Prostate gland (tissue), 2 donors: ENCODE data around the gene NFATC1. TPM values are rescaled to one million over a fixed set of nuclear protein-coding genes. Genes with fewer than 3 reads are reported as not detected.
A peak's percentile ranks its signal among the peaks of the same experiment; 100 is the strongest.

ENCODE experiments used
- DNase-seq: peaks from one replicate; pipeline ENCODE4 v3.0.0-alpha.2; 2019; ENCODE audit warnings: low spot score
- H3K27ac ChIP-seq, 2 donors: fragments of 200-600 bp; sonication (generic); 2 replicates each; pipeline ENCODE4 v1.5.1; 2017 to 2019
- H3K27me3 ChIP-seq: fragments of 200-600 bp; sonication (generic); replicated peaks from 2 replicates; pipeline ENCODE4 v1.5.1; 2019; ENCODE audit not compliant: insufficient read depth
- H3K36me3 ChIP-seq, 2 donors: fragments of 200-600 bp; sonication (generic); 1 replicate in 1 of 2; 2 replicates in 1 of 2; pipeline versions ENCODE4 v1.5.1 to v1.8.1; 2017 to 2019
- H3K4me1 ChIP-seq: fragments of 200-600 bp; sonication (generic); replicated peaks from 2 replicates; pipeline ENCODE4 v1.5.1; 2019
- H3K4me3 ChIP-seq, 2 donors: fragments of 200-600 bp; sonication (generic); 2 replicates each; pipeline ENCODE4 v1.5.1; 2017 to 2019
- H3K9me3 ChIP-seq: fragments of 200-600 bp; sonication (generic); 2 replicates; pipeline ENCODE4 v1.5.1; 2017
- POLR2A ChIP-seq: fragments of 450-650 bp; IDR thresholded peaks from one replicate; pipeline ENCODE4 v1.6.1; 2016; ENCODE audit warnings: antibody characterized with exemption, mild to moderate bottlenecking
- POLR2AphosphoS5 ChIP-seq: sonication (generic); formaldehyde crosslinking; IDR thresholded peaks from one replicate; pipeline ENCODE4 v1.6.1; 2017; ENCODE audit warnings: antibody characterized with exemption
- WGBS: methylation state at CpG from one replicate; pipeline ENCODE4 v1.1.5; 2018; 5-methylcytosine and 5-hydroxymethylcytosine counted together
- intact Hi-C: fragments of 100-400 bp; cut with DNase I; formaldehyde crosslinking; loops from one replicate; pipeline ENCODE4 v1.14.2; 2022
- total RNA-seq, 2 donors: library from RNA; depleted of rRNA; stranded (reverse); fragments of >200 nt; gene quantifications; one replicate each; pipeline ENCODE4 v1.1.0, GENCODE V29; 2016
- TF ChIP-seq, protein P1 (sequence below), 4 experiments: fragments of 200-600 bp in 2 of 4; fragments of 450-650 bp in 2 of 4; sonication (generic) in 2 of 4; IDR thresholded peaks; 1 replicate in 3 of 4; 2 replicates in 1 of 4; pipeline ENCODE4 v1.5.1; 2016 to 2019; ENCODE audit warnings: antibody characterized with exemption in 4 of 4, mild to moderate bottlenecking in 2 of 4, moderate library complexity in 2 of 4

Gene NFATC1
- total RNA-seq, 2 donors from 2014 or later = 16.8 to 24.6 TPM

DNA sequence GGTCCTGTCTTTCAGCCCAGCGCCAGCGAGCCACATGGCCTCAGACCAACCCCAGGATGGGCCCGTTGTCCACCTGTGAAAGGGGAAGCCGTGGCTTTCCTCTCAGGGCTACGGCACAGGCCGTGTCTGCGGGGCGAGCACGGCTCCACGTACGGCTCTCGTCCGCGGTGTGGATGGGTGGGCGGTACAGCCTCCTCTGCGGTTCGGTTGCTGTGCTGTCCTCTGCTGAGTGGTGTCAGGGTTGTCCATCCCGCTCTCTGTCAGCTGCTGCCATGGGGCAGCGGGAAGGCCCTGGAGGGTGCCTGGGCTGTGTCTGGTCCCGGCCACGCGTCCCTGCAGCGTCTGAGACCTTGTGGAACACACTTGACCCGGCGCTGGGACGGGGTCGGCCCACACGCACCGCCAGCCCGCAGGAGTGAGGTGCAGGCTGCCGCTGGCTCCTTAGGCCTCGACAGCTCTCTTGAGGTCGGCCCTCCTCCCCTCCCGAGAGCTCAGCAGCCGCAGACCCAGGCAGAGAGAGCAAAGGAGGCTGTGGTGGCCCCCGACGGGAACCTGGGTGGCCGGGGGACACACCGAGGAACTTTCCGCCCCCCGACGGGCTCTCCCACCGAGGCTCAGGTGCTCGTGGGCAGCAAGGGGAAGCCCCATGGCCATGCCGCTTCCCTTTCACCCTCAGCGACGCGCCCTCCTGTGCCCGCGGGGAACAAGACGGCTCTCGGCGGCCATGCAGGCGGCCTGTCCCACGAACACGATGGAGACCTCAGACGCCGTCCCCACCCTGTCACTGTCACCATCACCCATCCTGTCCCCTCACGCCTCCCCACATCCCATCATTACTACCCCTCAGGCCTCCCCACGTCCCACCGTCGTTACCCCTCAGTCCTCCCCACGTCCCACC is 128.7 kb downstream of the NFATC1 start:
- intact Hi-C loops = loop anchor here (5.0 kb wide), 1 partner anchor 127 kb away; the partner anchor contains the start of gene NFATC1
- H3K4me1 ChIP-seq = peaks cover 7% of the 10 kb centered on the region
- H3K9me3 ChIP-seq = no peaks in the 10 kb centered on the region
- no peaks in the 10 kb centered on the region for H3K36me3 ChIP-seq
- H3K27ac ChIP-seq = no peak overlapping the region
- no peak overlapping the region for H3K4me3 ChIP-seq
- 92% methylated on average over 57 of the region's 63 CpGs for WGBS
- DNase-seq = no peak
- H3K27me3 ChIP-seq = no peaks in the 10 kb centered on the region
- TF ChIP-seq, protein P1, sequence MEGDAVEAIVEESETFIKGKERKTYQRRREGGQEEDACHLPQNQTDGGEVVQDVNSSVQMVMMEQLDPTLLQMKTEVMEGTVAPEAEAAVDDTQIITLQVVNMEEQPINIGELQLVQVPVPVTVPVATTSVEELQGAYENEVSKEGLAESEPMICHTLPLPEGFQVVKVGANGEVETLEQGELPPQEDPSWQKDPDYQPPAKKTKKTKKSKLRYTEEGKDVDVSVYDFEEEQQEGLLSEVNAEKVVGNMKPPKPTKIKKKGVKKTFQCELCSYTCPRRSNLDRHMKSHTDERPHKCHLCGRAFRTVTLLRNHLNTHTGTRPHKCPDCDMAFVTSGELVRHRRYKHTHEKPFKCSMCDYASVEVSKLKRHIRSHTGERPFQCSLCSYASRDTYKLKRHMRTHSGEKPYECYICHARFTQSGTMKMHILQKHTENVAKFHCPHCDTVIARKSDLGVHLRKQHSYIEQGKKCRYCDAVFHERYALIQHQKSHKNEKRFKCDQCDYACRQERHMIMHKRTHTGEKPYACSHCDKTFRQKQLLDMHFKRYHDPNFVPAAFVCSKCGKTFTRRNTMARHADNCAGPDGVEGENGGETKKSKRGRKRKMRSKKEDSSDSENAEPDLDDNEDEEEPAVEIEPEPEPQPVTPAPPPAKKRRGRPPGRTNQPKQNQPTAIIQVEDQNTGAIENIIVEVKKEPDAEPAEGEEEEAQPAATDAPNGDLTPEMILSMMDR (IDR thresholded peaks at IDR 0.05) = no peak
- no peak for TF ChIP-seq POLR2A
- no peak for TF ChIP-seq POLR2AphosphoS5

GRCh38 chr18:79525556-79526467 is 130.1 kb downstream of the NFATC1 start:
- 50% methylated on average over 15 of the region's 39 CpGs for WGBS
- TF ChIP-seq, protein P1 (IDR thresholded peaks at IDR 0.05) = no peak
- peak; percentile 47 for TF ChIP-seq POLR2A
- peak; percentile 78 for TF ChIP-seq POLR2AphosphoS5
- Histone ChIP-seq H3K27ac (peak overlapping the region; percentile 46 to 49), H3K4me1 (peaks cover 7% of the 10 kb centered on the region), H3K27me3 (no peaks in the 10 kb centered on the region), H3K9me3 (no peaks in the 10 kb centered on the region), H3K4me3 (no peak overlapping the region), H3K36me3 (no peaks in the 10 kb centered on the region)
- DNase-seq = peak; percentile 82
- intact Hi-C loops = loop anchor here (5.0 kb wide), 1 partner anchor 129 kb away; the partner anchor contains the start of gene NFATC1

- WGBS = 88% methylated on average over 38 of the region's 44 CpGs
- peak overlapping the region; percentile 46 to 49 for H3K27ac ChIP-seq
These were observed 131.0 kb downstream of the NFATC1 start for GRCh38 chr18:79526468-79527460.

More at GRCh38 chr18:79526468-79527460, 131.0 kb downstream of the NFATC1 start:
- H3K36me3 ChIP-seq = no peaks in the 10 kb centered on the region
- H3K9me3 ChIP-seq = no peaks in the 10 kb centered on the region
- peaks cover 7% of the 10 kb centered on the region for H3K4me1 ChIP-seq
- no peak overlapping the region for H3K4me3 ChIP-seq
- no peak for DNase-seq
- TF ChIP-seq POLR2AphosphoS5 (no peak), POLR2A (no peak)
- TF ChIP-seq, protein P1 (IDR thresholded peaks at IDR 0.05) = no peak
- intact Hi-C loops = loop anchor here (5.0 kb wide), 1 partner anchor 129 kb away; the partner anchor contains the start of gene NFATC1
- H3K27me3 ChIP-seq = no peaks in the 10 kb centered on the region
